ENCODE data around the gene FHOD3. TPM values are rescaled to one million over a fixed set of nuclear protein-coding genes. Genes with fewer than 3 reads are reported as not detected.

Gene FHOD3
- total and polyA plus RNA-seq, 4 donors = 0.57 to 1.3 (median 1.2) TPM; not detected in 1

DNA sequence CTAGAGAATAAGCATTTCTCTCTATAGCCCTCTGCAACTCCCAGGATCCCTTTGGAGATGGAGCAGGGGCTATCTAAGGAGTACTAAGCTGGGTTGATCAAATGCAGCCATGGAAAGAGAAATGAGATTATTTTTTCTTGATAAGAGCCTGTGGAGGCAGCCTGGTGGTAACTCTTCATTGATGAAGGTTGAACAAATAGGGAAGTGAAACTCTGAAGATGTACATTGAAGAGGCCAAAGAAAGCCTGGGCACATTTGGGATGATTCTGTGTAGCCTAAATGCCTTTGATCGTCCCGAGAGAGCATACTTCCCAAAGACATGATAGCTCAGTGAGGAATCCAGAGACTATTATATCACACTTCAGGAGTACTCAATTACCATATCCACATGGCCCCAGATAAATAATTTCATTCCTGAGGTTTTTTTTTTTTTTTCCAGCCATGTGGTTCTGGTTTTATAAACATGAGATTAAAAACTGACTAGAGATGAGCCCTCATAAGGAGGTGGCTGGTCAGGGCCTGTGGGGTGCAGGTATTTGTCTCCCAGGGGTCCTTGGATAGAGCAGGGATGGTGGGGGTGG lies 338.8 kb downstream of the FHOD3 start:
- H3K27me3 ChIP-seq (ENCODE audit: control insufficient read depth in 4 of 4, insufficient read depth in 4 of 4, low read length in 3 of 4) = no peaks in the 10 kb centered on the region
- 87% methylated on average over 2 of the region's 2 CpGs for WGBS
- H3K9me3 ChIP-seq (ENCODE audit: control insufficient read depth in 4 of 4, low read length in 3 of 4) = no peaks in the 10 kb centered on the region
- no peak overlapping the region for H3K4me3 ChIP-seq (ENCODE audit: low read depth in 1 of 3, low read length in 3 of 3)
- DNase-seq (ENCODE audit: low spot score) = no peak
- no peak overlapping the region for H3K9ac ChIP-seq (ENCODE audit: low read depth in 1 of 2, low read length in 2 of 2)
- no peaks in the 10 kb centered on the region for H3K36me3 ChIP-seq (ENCODE audit: control insufficient read depth in 4 of 4, insufficient read depth in 3 of 4, low read depth in 1 of 4, low read length in 3 of 4)
- no peaks in the 10 kb centered on the region for H3K4me1 ChIP-seq (ENCODE audit: control insufficient read depth in 4 of 4, insufficient read depth in 4 of 4, low read length in 3 of 4)
- no peak overlapping the region for H3K27ac ChIP-seq (ENCODE audit: low read depth in 1 of 2, low read length in 2 of 2)
- TF ChIP-seq RXRA (IDR thresholded peaks at IDR 0.05) (no peak), YY1 (IDR thresholded peaks at IDR 0.05) (no peak), NR2F2 (IDR thresholded peaks at IDR 0.05) (no peak), JUND (IDR thresholded peaks at IDR 0.05) (no peak), SP1 (IDR thresholded peaks at IDR 0.05) (no peak), EGR1 (IDR thresholded peaks at IDR 0.05; ENCODE audit: low read depth in 2 of 2) (no peak), HNF4G (IDR thresholded peaks at IDR 0.05) (no peak), FOXA1 (IDR thresholded peaks at IDR 0.05) (no peak), TAF1 (conservative IDR thresholded peaks at IDR 0.05) (no peak), CTCF (IDR thresholded peaks at IDR 0.05; ENCODE audit: low read depth, low read length, missing input control) (no peak), HNF4A (conservative IDR thresholded peaks at IDR 0.05) (no peak), FOXA2 (IDR thresholded peaks at IDR 0.05) (no peak), ATF3 (IDR thresholded peaks at IDR 0.05) (no peak), GABPA (IDR thresholded peaks at IDR 0.05 in 1 of 2, conservative IDR thresholded peaks at IDR 0.05 in 1 of 2) (no peak), RAD21 (IDR thresholded peaks at IDR 0.05) (no peak)
- TF ChIP-seq, protein P1, sequence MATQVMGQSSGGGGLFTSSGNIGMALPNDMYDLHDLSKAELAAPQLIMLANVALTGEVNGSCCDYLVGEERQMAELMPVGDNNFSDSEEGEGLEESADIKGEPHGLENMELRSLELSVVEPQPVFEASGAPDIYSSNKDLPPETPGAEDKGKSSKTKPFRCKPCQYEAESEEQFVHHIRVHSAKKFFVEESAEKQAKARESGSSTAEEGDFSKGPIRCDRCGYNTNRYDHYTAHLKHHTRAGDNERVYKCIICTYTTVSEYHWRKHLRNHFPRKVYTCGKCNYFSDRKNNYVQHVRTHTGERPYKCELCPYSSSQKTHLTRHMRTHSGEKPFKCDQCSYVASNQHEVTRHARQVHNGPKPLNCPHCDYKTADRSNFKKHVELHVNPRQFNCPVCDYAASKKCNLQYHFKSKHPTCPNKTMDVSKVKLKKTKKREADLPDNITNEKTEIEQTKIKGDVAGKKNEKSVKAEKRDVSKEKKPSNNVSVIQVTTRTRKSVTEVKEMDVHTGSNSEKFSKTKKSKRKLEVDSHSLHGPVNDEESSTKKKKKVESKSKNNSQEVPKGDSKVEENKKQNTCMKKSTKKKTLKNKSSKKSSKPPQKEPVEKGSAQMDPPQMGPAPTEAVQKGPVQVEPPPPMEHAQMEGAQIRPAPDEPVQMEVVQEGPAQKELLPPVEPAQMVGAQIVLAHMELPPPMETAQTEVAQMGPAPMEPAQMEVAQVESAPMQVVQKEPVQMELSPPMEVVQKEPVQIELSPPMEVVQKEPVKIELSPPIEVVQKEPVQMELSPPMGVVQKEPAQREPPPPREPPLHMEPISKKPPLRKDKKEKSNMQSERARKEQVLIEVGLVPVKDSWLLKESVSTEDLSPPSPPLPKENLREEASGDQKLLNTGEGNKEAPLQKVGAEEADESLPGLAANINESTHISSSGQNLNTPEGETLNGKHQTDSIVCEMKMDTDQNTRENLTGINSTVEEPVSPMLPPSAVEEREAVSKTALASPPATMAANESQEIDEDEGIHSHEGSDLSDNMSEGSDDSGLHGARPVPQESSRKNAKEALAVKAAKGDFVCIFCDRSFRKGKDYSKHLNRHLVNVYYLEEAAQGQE (IDR thresholded peaks at IDR 0.05) = no peak
- TF ChIP-seq, protein P2, sequence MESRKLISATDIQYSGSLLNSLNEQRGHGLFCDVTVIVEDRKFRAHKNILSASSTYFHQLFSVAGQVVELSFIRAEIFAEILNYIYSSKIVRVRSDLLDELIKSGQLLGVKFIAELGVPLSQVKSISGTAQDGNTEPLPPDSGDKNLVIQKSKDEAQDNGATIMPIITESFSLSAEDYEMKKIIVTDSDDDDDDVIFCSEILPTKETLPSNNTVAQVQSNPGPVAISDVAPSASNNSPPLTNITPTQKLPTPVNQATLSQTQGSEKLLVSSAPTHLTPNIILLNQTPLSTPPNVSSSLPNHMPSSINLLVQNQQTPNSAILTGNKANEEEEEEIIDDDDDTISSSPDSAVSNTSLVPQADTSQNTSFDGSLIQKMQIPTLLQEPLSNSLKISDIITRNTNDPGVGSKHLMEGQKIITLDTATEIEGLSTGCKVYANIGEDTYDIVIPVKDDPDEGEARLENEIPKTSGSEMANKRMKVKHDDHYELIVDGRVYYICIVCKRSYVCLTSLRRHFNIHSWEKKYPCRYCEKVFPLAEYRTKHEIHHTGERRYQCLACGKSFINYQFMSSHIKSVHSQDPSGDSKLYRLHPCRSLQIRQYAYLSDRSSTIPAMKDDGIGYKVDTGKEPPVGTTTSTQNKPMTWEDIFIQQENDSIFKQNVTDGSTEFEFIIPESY (IDR thresholded peaks at IDR 0.05) = no peak
- TF ChIP-seq, protein P3, sequence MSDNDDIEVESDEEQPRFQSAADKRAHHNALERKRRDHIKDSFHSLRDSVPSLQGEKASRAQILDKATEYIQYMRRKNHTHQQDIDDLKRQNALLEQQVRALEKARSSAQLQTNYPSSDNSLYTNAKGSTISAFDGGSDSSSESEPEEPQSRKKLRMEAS (IDR thresholded peaks at IDR 0.05) = no peak
